Epithelial cell of esophagus (primary cell): ENCODE measurements around the gene GDPD4.

Experiments used
- DNase-seq: peaks from one replicate; pipeline ENCODE4 v3.0.0; 2010; ENCODE audit warnings: low read depth
- H3K4me3 ChIP-seq: 2 replicates; pipeline ENCODE4 v1.5.1; 2011; ENCODE audit warnings: mild to moderate bottlenecking, low read length, control low read depth
- CTCF ChIP-seq: IDR thresholded peaks from 2 replicates; pipeline ENCODE4 v1.5.1; 2011; ENCODE audit warnings: low read depth, mild to moderate bottlenecking, low read length, control low read depth, inconsistent platforms; ENCODE audit not compliant: insufficient read depth; ENCODE audit errors: missing control alignments

Gene GDPD4

GRCh38 chr11:77203901-77204753 is 97.4 kb downstream of the GDPD4 start:
- no peak overlapping the region for H3K4me3 ChIP-seq
- DNase-seq, result no peak
- TF ChIP-seq CTCF, result no peak

GRCh38 chr11:77202941-77203900 is 98.3 kb downstream of the GDPD4 start:
- DNase-seq, result no peak
- no peak overlapping the region for H3K4me3 ChIP-seq
- no peak for TF ChIP-seq CTCF

- H3K4me3 ChIP-seq, result no peak overlapping the region
- TF ChIP-seq CTCF, result no peak
- no peak for DNase-seq
Measured at GRCh38 chr11:77201991-77202841, 99.3 kb downstream of the GDPD4 start.

GRCh38 chr11:77201370-77201769 is 100.1 kb downstream of the GDPD4 start:
- TF ChIP-seq CTCF, result no peak
- no peak for DNase-seq
- no peak overlapping the region for H3K4me3 ChIP-seq

GRCh38 chr11:77200351-77201268 is 100.9 kb downstream of the GDPD4 start:
- TF ChIP-seq CTCF, result no peak
- no peak overlapping the region for H3K4me3 ChIP-seq
- no peak for DNase-seq

- no peak for TF ChIP-seq CTCF
- H3K4me3 ChIP-seq, result no peak overlapping the region
- no peak for DNase-seq
Measured at GRCh38 chr11:77199137-77199745, 102.2 kb downstream of the GDPD4 start.
